ENCODE results near the gene NHLRC4. TPM values are rescaled to one million over a fixed set of nuclear protein-coding genes. Genes with fewer than 3 reads are reported as not detected.

The NHLRC4 gene
- total RNA-seq, 4 donors from 2014 or later, result 0.09 to 0.95 (median 0.59) TPM; not detected in 1

DNA sequence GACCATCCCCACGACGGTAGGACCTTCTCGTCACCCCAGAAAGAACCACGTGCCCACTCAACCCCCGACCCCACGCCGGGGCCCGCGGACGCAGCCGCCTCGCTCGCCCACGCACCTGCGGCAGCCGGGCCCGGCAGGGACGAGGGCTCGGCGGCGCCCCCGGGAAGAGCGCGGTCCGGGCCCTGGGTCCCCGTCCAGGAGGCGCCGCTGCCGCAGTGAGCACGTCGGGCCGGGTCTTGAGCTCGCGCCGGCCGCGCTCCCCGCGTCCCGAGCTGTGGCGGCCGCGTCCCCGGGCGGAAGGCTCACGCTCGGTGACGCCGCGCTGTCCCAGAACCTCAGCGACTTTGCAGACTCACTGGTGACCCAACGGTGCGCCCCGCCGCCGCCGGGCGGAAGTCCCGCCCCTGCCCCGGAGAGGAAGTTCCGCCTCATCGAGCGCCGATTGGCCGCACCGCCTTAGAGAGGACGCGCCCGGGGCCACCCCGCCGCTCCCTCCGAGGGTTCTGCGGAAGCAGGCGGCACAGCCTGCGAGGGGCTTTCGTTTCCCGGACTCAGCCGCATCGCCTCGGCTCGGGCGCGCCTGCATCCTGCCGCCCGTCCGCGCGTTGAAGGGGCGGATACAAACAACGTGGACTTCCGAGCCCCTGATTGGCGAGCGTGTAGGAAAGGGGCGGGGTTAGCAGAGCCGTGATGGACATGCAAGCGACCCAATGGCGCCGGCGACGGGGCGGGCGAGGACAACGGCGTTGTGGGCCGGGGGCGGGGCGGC, 22.3 kb downstream of the NHLRC4 start:
- TF ChIP-seq, protein P1, sequence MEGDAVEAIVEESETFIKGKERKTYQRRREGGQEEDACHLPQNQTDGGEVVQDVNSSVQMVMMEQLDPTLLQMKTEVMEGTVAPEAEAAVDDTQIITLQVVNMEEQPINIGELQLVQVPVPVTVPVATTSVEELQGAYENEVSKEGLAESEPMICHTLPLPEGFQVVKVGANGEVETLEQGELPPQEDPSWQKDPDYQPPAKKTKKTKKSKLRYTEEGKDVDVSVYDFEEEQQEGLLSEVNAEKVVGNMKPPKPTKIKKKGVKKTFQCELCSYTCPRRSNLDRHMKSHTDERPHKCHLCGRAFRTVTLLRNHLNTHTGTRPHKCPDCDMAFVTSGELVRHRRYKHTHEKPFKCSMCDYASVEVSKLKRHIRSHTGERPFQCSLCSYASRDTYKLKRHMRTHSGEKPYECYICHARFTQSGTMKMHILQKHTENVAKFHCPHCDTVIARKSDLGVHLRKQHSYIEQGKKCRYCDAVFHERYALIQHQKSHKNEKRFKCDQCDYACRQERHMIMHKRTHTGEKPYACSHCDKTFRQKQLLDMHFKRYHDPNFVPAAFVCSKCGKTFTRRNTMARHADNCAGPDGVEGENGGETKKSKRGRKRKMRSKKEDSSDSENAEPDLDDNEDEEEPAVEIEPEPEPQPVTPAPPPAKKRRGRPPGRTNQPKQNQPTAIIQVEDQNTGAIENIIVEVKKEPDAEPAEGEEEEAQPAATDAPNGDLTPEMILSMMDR (IDR thresholded peaks at IDR 0.05), result peak in 2 of 6 experiments; percentile 7 to 12
- peak in 3 of 4 donors; percentile 61 to 90 (median 90) for TF ChIP-seq POLR2A (IDR thresholded peaks at IDR 0.05)
- peaks cover 0 to 6% (median 0%) of the 10 kb centered on the region in 4 donors for H3K27me3 ChIP-seq
- H3K27ac ChIP-seq, result peak overlapping the region; percentile 95 to 99 (median 98)
- no peaks in the 10 kb centered on the region for H3K9me3 ChIP-seq
- WGBS, 2 donors, result no CpG with 5 or more reads among the region's 107 CpGs
- peak overlapping the region; percentile 71 to 92 (median 80) for H3K4me3 ChIP-seq
- intact Hi-C loops (cut with DNase I), result loop anchor here (10.0 kb wide), 1 partner anchor 76 kb away; the partner anchor contains the start of gene RHOT2
- H3K36me3 ChIP-seq, result no peaks in the 10 kb centered on the region
- DNase-seq, result peak; percentile 91
- peaks cover 49 to 77% (median 56%) of the 10 kb centered on the region in 3 donors for H3K4me1 ChIP-seq

GRCh38 chr16:589658-590187, 22.9 kb downstream of the NHLRC4 start, which contains the start of gene RAB40C:
Gene RAB40C (plus strand): TSS chr16:590066. CDS start chr16:590292, 226 bp downstream.
- no peaks in the 10 kb centered on the region for H3K9me3 ChIP-seq
- H3K4me3 ChIP-seq, result peak within 1 kb of the TSS; percentile 71 to 92 (median 84)
- no peak for TF ChIP-seq POLR2A (IDR thresholded peaks at IDR 0.05)
- TF ChIP-seq, protein P1 (IDR thresholded peaks at IDR 0.05), result peak in 1 of 6 experiments; percentile 15
- H3K27me3 ChIP-seq, result peaks cover 0 to 6% (median 0%) of the 10 kb centered on the region in 4 donors
- H3K4me1 ChIP-seq, result peaks cover 54 to 80% (median 61%) of the 10 kb centered on the region in 3 donors
- DNase-seq, result peak; percentile 95
- intact Hi-C loops (cut with DNase I), result loop anchor here (10.0 kb wide), 1 partner anchor 75 kb away; the partner anchor contains the start of gene RHOT2
- WGBS, 2 donors, result 0% methylated on average over 1 to 4 of the region's 67 CpGs
- no peaks in the 10 kb centered on the region for H3K36me3 ChIP-seq
- peak within 1 kb of the TSS; percentile 95 to 99 (median 98) for H3K27ac ChIP-seq

GRCh38 chr16:590188-590814, 23.5 kb downstream of the NHLRC4 start:
- no peak for DNase-seq
- TF ChIP-seq, protein P1 (IDR thresholded peaks at IDR 0.05), result peak in 1 of 6 experiments; percentile 23
- TF ChIP-seq POLR2A (IDR thresholded peaks at IDR 0.05), result peak in 2 of 4 donors; percentile 34 to 38
- intact Hi-C loops (cut with DNase I), result no loop called here
- WGBS, 2 donors, result 0% methylated on average over 6 of the region's 71 CpGs; no CpG with 5 or more reads in 1 of the 2 donors
- Histone ChIP-seq H3K4me1 (peaks cover 58 to 84% (median 65%) of the 10 kb centered on the region in 3 donors), H3K4me3 (peak overlapping the region; percentile 71 to 92 (median 76)), H3K27me3 (peaks cover 0 to 4% (median 0%) of the 10 kb centered on the region in 4 donors), H3K27ac (peak overlapping the region; percentile 93 to 99 (median 96)), H3K36me3 (no peaks in the 10 kb centered on the region), H3K9me3 (no peaks in the 10 kb centered on the region)

DNA sequence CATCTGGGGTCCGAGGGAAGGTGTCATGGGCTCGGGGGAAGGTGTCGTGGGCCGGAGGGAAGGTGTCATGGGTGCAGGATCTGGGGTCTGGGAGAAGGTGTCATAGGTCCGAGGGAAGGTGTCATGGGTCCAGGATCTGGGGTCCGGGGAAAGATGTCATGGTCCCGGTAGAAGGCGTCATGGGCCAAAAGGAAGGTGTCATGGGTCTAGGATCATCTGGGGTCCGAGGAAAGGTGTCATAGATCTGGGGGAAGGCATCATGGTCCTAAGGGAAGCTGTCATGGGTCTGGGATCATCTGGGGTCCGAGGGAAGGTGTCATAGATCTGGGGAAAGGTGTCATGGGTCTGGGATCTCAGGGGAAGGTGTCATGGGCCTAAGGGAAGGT, 24.0 kb downstream of the NHLRC4 start:
- Histone ChIP-seq H3K27me3 (no peaks in the 10 kb centered on the region), H3K9me3 (no peaks in the 10 kb centered on the region), H3K36me3 (no peaks in the 10 kb centered on the region), H3K27ac (peak overlapping the region in 3 of 4 donors; percentile 93 to 99 (median 95)), H3K4me1 (peaks cover 63 to 84% (median 68%) of the 10 kb centered on the region in 3 donors), H3K4me3 (peak overlapping the region; percentile 71 to 92 (median 76))
- no peak for DNase-seq
- 41 to 46% methylated on average over 10 of the region's 10 CpGs for WGBS, 2 donors
- intact Hi-C loops (cut with DNase I), result no loop called here
- TF ChIP-seq, protein P1 (IDR thresholded peaks at IDR 0.05), result no peak
- TF ChIP-seq POLR2A (IDR thresholded peaks at IDR 0.05), result no peak
